HG02852 (cell line): ENCODE results near the gene BLOC1S5.
"Not testable (repeated sequence)": the region's sequence is repeated elsewhere in the genome, so short reads cannot be mapped to it uniquely, and the experiment has no call there.

Source experiments
- ATAC-seq: cut with Tn5 transposase; IDR thresholded peaks from one replicate; pipeline ENCODE4 v1.9.1; 2021; ENCODE audit warnings: mild to moderate bottlenecking, moderate library complexity; ENCODE audit not compliant: unreplicated experiment

The BLOC1S5 gene

DNA sequence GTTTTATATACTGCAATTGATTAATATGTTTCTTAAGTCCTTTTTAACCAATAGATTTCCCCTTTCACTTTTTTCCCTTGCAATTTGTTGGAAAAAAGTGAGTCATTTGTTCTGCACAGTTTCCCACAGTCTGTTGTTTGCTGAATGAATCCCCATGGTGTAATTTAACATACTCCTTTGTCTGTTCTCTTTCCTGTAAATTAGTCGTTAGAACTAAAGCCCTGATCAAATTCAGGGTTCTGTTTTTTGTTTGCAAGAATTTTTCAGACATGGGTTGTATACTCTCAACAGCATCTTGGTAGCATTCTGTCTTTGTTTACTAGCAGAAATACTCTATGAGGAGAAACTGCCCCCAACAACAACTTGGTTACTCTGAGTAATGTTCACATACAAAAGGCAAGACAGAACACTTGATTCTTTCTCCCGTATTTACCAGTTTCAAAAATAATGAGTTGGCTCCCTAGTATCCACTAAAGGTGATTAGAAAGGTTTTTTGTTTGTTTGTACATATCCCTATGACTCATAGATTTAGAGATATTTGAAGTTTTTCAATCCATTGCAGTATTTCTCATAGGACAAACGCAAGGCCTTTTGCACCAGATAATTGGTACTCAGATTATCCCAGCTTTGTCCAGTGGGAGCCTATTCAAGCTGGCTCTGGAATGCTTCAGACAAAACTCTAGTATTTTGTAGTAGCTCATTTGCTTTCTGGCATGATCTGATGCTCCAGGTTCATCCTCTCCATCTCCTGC is 16.5 kb downstream of the BLOC1S5 start:
- no peak for ATAC-seq

DNA sequence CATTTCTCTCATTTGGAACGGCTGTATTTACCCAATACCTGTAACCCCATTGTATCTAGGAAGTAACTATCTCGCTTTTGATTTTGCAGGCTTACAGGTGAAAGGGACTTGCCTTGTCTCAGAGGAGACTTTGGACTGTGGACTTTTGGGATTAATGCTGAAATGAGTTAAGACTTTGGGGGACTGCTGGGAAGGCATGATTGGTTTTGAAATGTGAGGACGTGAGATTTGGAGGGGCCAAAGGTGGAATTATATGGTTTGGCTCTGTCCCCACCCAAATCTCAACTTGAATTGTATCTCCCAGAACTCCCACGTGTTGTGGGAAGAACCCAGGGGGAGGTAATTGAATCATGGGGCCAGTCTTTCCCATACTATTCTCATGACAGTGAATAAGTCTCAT is 18.4 kb downstream of the BLOC1S5 start:
- not testable (repeated sequence) for ATAC-seq

GRCh38 chr6:8043221-8043620 is 21.0 kb downstream of the BLOC1S5 start:
- ATAC-seq, result no peak

GRCh38 chr6:8041913-8042583 is 22.1 kb downstream of the BLOC1S5 start:
- no peak for ATAC-seq

- not testable (repeated sequence) for ATAC-seq
These were observed 30.1 kb downstream of the BLOC1S5 start for GRCh38 chr6:8034107-8034506.

GRCh38 chr6:8030920-8031319 is 33.3 kb downstream of the BLOC1S5 start:
- ATAC-seq, result no peak

- ATAC-seq, result no peak
These were observed 34.8 kb downstream of the BLOC1S5 start for GRCh38 chr6:8029243-8029870.

DNA sequence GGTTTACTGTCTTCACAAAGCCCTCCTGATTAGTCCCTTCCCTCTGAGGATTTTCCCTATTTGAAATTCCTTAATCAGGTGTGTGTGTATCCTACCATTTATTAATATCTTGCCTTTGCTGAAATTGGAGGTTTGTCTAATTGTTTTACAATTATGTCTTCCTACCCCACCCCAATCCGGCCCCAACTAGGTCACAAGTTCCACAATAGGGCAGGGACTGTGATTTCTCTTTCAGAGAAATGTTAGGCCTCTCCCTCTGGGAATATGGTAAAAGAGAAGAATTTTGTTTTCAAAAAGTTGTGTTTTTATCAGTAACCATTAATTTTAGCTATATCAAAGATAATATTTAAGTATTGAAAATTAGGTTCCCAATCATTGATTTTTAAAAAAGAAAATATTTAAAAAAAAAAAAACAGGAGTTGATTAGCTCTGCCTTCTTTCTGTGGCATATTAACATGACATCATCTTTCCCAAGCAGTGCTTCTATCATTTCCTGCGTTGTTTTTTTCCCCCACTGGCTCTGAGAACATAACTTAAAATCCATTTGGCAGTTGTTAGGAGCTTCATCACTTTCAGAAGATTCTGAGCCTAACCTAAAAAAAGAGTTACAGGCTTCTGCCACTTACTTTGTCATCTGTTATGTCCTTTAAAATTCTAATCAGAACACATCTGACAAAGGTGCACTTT is 36.1 kb downstream of the BLOC1S5 start:
- ATAC-seq, result no peak

GRCh38 chr6:8026800-8027199 is 37.4 kb downstream of the BLOC1S5 start:
- ATAC-seq, result no peak

- no peak for ATAC-seq
These were observed 39.0 kb downstream of the BLOC1S5 start for GRCh38 chr6:8025191-8025590.

DNA sequence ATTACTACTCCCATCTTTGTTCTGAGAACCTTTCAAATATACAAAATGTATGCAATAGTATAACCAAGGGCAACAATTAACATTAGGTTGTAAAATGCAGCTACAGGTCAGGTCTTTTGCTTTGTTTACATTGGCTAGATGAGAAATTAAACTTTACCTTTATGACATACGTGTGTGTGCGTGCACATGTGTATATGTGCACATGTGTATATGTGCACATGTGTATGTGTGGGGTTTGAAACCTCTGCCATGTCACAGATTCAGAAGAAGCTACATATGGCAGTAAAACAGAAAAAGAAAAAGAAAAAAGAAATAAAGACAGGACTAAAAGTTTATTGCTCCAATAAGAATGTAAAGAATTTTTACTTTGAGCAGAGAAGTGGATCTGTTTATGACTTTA is 40.6 kb downstream of the BLOC1S5 start:
- no peak for ATAC-seq

DNA sequence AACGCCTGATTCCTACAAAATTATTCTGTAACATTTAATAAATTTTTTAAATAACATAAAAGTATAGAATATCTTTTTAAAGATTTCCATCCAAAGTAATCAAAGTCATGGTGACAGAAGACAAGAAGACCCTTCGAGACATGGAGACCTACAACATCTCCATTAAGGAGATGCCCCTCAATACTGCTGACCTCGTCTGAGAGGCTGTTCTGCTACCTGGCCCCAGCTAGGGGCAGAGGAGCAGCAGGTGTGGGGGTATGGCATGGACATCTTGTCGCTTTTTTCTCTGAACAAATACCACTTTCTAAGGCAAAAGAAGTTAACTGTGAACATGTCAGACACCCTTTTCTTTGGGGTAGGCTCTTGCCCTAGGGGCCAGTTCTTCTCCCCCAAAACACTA is 44.1 kb downstream of the BLOC1S5 start:
- ATAC-seq, result no peak

DNA sequence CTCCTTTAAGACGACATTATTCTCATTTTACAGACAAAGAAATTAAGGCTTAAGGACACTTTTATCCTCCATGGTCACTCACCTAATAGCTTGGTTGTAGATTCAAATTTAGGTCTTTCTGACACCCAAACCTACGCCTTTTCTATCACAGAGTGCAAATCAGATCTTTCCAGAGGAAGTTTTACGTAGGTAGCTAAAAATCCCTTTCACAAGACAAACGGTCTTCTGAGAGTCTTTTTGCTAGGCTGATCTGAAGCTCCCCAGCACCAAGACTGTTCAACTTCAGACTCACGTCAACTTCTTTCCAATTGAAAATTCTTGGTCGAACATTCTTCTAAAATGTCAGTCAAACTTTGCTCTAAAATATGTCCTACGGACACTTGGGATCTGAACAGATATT is 46.5 kb downstream of the BLOC1S5 start:
- peak; percentile 38 for ATAC-seq

- ATAC-seq, result peak; percentile 83
These were observed 46.9 kb downstream of the BLOC1S5 start for GRCh38 chr6:8017276-8017701.

- ATAC-seq, result no peak
These were observed 49.2 kb downstream of the BLOC1S5 start for GRCh38 chr6:8014947-8015346.

DNA sequence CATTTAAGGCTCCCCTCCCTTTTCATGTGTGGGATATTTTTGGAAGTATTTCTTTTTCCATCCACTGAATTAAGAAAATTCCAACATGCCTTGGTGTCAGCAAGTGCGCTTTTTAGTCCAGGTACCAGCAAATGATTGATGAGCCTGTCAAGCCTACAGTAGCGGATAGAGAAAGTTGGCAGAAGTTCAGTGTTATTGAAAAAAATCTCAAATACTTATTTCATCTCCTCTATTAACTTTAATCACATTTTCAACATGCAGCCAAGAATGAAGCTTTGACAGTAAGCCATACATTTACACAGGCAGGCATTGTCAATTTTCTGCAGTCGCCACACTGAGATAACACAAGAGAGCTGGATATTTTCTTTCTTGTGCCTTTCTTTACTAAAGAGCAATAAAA is 50.4 kb downstream of the BLOC1S5 start:
- ATAC-seq, result no peak

GRCh38 chr6:8006208-8006607 is 58.0 kb downstream of the BLOC1S5 start:
- ATAC-seq, result no peak

GRCh38 chr6:8005136-8005535 is 59.1 kb downstream of the BLOC1S5 start:
- ATAC-seq, result no peak

GRCh38 chr6:8000636-8001035 is 63.6 kb downstream of the BLOC1S5 start:
- no peak for ATAC-seq

DNA sequence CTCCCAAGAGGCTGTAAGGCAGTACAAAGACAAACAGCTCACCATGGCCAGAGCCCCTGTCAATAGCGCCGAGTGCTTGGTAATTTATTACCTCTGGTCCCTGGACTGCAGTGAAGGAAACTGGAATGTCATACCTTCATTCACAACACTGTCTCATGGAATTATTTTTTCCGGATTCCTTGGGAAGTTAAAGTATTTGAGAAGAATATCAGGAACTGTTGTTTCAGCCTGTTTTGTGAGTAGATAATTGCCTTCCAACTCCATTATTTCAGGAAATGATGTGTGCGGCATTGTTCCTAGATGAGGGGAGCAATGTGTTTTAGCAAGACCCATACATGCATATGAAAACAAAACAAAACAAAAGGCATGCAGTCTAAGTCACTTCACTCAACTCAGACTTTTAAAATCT is 64.0 kb downstream of the BLOC1S5 start:
- ATAC-seq, result no peak

GRCh38 chr6:7999201-7999600 is 65.0 kb downstream of the BLOC1S5 start:
- ATAC-seq, result no peak
